HG03575 (cell line): ENCODE data around the gene C1QTNF6.
"Not testable (repeated sequence)": the region's sequence is repeated elsewhere in the genome, so short reads cannot be mapped to it uniquely, and the experiment has no call there.

Experiments used
- ATAC-seq: cut with Tn5 transposase; IDR thresholded peaks from one replicate; pipeline ENCODE4 v1.9.1; 2021; ENCODE audit not compliant: unreplicated experiment, insufficient number of reproducible peaks, low FRiP score; ENCODE audit errors: extremely low read depth

C1QTNF6 gene

DNA sequence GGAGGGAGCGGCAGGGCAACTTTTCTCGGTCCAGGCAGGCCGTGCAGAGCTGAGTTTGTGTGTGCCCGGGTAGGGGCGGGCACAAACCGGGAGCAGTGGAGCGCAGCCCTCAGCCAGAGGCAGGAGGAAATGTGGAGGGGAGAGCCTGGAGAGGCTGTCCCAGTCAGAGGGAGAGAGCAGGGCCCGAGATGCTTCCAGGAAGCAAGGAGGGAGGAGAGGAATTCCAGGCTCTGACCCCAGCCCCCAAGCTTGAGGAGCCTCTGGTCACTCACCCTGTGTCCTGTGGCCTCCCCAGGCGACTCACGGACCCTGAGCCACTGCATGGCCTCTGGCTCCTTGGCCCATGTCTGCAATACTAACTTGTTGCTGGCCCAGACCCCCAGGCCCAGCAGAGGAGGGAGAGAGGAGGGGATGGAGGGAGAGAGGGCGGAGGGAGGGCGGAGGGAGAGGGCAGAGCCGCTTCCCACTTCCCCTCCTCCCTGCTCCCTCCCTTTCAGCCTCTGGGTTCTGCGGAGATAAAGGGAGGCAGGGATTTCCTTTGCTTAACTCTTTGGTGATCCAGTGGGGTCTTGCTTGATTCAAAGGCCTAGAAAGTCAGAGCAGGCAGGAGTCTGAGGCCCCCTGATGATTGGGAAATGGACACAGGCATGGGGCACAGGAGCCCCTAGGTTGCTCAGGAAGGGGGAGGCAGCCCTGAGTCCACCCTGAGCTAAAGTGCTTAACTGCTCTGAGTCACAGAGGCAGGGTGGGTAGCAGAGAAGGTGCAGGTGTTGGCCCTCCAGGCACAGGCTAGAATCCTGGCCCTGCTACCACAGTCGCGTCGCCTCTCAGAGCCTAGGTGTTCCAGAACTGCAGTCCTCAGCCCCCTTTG lies at the start of gene C1QTNF6:
Gene C1QTNF6 (minus strand): TSS at position 357 of the 871 bp plus-strand sequence. CDS start 34 bp downstream, at position 323.
- ATAC-seq: no peak

DNA sequence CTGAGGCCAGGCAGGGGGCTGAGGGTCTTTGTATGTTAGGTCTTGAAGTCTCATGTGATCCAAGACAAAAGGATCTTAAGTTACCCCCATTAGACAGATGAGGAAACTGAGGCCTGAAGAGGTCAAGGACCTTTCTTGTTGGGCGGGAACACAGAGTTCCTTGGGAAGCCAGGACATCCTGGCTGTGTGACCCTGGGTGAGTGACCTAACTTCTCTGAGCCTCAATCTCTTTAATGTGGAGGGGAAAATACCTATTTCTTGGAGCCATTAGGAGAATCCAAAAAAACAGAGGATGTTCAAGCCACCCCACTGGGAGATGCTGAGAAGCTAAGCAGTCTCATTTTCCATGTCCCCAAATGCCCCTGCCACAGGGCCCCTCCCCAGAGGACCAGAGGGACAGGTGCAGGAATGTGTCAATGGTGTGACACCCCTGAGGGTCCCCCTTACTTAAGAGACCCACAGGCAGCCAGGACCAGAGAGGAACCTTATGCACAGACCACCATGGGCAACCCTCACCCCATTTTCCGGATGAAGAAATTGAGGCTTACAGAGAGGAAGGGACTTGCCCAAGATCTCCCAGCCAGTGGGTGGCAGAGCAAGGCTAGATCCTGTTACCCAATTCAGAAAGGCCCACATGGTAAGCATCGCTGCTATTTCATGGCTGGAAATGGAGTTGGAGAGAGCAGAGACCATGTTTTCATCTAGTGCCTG lies 48.0 kb upstream of the C1QTNF6 start:
- ATAC-seq: no peak

DNA sequence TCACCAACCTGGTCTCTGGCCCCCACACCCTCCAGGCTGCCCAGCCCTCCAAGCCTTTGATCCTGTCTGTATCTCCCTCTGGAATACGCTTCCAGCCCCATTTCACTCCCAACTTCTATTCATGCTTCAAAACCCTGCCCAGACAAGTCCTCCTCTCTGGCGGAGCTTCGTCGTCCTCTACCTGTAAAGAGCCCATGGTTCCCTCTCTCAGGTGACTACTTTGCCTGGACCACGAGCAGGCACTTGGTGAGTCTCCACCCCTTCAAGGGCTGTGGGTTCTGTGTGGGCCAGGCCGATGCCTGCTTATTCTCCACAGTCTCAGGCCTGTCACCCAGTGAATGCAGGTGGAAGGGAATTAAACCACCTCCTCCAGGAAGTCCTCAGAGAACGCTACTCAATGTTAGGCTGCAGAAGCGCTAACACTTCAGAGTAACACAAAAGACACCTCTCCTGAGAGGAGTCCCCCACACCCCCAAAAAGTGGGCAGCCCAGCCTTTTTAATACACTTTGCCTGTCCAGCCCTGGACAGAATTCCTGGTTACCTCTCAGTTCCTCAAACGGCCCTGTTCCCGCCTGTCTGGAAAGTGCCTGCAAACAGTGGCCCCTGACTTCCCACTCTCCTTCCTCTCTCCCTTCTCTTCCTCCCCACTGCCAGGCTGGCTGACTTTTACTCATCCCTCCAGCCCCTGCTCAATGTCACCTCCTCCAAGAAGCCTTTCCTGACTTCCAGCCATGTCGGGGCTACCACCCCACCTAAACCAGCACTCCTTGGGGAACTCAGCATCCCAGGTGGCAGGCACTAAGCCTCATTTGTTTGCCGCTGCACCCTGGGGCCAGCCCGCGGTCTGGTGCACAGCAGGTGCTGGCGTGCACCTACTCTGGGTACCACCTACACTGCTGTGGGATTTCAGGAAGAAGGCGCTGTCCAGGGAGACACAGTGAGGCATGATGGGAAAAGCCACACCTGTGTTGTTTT lies 47.0 kb upstream of the C1QTNF6 start:
- ATAC-seq: no peak

DNA sequence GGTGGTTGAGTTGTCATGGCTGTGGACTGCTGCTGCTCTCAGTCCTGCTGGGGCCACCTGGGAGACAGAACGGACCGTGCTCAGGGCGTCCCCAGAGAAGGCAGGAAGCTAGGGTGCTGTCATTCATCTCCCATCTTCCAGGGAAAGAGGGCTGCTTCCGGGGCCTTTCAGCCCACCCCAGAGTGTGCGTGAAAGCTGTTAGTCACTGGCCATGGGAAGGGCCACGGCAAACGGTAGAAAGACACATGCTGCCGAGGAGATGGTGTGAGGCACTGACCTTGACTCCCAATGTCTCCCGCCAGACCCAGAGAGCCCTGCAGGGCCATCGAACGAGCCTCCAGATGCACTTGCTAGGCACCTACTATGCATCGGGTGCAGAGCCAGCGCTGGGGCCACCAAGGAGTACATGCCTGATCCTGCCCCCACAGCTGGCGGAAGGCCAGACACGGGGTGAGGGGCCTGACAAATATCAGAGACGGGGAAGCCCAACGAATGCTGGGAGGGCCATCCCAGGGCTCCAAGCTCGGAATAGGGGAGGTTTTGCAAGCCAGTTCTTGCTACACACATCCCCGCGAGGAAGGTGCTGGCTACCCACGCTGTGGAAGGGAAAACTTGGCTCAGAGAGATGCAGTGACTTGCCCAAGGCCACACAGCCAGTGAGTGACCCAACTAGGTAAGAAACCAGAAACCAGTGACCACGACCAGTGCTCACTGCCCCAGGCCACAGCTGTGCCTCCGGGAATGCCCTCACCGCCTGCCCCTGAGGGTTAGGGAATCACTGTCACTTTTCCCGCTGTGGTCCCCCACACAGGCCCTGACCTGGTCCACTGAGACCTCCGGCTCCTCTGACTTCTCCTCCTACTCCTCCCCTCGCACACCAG lies 45.9 kb upstream of the C1QTNF6 start:
- no peak for ATAC-seq

DNA sequence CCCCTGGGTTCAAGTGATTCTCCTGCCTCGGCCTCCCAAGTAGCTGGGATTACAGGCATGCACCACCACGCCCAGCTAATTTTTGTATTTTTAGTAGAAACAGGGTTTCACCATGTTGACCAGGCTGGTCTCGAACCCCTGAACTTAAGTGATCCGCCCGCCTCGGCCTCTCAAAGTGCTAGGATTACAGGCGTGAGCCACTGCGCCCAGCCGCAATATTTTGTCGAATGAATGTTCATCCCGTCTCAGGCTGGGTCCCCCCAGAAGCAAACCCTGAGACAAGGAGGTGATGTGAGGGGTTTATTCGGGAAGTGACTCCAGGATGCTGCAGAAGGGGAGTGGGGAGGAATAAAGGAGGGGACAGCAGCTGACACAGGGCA lies 45.3 kb upstream of the C1QTNF6 start:
- ATAC-seq: not testable (repeated sequence)

DNA sequence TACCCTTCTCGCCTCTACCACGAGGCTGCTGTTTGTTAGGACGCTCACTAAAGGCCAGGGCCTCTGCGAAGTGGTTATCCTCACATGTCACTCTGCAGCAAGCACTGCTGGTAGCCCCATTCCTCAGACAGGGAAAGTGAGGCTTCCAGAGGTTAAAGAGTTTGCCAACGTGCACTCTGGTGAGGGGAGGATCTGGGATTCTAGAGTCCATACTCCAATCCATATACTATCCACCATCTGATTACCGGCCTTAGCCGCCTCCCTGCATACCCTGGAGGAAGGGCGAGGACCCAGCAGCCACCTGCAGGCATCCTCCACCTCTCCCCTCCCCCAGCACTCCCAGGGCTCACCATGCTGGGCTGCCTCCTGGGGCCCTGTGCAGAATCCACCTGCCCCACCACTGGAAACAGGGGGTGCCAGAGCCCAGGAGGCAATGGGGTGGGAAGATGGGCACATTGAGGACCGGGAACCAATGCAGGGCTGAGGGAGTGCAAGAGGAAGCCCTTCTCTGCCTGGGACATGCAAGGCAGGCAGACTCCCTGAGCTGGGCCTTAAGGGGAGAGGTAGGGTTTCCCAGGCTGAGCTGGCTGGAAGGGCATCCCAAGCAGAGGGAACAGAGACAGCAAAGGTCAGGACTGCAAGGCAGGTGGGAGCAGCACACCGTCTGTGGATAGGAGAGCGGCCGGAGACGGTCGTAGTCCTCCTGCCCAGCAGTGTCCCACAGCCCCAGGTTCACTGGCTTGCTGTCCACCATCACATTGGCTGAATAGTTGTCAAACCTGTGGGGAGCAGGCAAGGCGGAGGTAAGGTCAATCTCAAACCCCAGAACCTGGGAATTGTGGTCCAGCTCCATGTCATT lies 44.3 kb upstream of the C1QTNF6 start:
- no peak for ATAC-seq

DNA sequence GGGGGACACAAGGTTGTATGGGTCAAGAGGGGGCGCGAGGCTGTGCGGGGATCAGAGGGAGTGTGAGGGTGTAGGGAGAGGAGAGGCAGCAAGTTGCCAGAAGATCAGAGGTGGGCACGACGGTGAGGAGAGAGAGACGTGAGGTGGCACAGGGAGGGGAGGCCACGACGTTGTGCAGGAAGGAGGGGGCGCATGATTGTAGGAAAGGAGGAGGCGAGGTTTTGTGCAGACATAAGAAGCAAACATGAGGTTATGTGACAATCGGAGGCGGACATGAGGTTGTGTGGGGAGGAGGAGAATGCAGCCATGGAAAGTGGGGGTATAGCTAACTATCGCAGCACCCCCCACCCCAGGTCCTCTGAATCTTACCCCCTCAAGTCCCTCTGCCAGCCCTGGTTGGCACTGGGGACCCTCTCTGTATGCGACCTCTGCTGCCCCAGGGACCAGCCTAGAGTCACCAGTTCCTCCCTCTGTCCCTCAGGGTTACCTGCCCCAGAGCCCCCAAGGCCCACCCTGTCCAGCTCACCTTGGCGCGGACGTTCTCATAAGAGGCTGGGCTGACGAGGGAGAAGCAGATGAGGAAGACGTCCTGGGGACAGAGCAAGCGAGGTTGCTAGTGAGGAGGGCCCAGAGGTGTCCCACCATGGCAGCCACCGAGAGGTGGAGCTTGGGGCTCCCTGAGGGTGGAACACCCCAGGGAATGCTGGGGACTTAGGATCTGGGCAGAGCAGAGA lies 43.5 kb upstream of the C1QTNF6 start:
- no peak for ATAC-seq

DNA sequence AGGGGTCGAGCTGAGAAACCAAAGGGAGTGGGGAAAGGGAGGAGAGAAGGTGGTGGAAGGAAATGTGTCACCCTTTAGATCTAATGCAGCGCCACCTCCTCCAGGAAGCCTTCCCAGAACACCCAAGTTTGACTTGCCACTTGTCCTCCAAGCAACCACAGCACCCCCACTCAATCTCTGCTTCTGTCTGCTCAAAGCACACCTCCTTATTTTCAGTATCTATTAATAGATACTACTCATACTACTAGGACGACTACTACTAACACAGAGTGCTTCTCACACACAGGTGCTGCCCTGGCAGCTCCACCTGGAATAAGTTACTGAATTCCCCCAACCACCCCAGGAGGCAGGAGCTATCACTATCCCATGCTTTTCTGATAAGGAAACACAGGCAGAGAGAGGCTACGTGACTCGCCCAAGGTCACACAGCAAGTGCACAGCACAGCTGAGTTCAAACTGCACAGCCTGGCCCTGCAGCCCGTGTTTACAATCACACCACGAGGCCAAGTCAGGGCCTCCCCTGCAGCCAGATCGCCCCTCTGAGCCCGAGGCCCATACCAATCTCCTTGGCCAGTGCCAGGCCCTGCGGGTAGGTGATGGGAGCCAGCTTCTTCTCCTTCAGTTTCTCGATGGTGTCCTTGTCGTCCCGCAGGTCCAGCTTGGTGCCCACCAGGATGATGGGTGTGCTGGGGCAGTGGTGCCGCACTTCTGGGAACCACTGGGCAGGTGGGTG lies 42.8 kb upstream of the C1QTNF6 start:
- ATAC-seq: no peak

DNA sequence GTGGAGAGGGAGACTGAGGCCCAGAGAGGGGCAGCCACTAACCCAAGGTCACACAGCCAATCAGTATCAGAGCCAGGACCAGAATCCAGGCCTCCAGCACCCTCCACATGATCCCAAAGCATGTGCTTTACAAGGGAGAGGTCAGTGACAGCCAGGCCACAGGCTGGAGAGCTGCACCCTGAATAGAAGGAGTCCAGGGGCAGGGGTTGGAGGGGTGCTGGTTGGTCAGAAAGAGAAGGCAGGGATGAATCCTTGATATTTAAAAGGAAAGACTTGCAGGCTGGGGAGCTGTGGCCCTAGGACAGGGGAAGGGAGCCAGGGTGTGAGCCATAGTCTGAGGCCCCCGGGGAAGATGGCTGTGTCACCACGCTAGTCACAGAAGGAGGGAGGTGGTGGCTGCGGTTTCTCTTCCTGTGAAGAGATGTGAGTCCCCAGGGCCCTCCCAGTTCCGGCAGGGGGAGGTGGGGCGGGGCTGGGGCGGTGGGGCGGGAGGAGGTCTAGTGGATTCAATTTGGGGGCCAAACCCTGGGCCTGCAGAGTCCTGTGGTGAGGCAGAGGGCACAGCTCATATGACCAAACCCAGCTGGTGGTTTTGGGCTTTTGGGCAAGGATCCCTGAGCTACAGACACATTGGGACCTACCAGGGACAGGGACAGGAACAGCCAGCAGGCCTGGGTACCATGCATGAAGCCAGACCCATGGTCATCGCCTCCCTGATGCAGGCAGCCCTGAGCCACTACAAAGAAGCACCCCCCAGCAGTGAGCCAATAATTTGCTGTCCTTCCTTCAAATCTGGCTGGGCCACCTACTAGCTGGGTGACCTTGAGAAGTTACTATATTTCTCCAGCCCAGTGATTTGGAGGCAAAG lies 42.0 kb upstream of the C1QTNF6 start:
- ATAC-seq: no peak

DNA sequence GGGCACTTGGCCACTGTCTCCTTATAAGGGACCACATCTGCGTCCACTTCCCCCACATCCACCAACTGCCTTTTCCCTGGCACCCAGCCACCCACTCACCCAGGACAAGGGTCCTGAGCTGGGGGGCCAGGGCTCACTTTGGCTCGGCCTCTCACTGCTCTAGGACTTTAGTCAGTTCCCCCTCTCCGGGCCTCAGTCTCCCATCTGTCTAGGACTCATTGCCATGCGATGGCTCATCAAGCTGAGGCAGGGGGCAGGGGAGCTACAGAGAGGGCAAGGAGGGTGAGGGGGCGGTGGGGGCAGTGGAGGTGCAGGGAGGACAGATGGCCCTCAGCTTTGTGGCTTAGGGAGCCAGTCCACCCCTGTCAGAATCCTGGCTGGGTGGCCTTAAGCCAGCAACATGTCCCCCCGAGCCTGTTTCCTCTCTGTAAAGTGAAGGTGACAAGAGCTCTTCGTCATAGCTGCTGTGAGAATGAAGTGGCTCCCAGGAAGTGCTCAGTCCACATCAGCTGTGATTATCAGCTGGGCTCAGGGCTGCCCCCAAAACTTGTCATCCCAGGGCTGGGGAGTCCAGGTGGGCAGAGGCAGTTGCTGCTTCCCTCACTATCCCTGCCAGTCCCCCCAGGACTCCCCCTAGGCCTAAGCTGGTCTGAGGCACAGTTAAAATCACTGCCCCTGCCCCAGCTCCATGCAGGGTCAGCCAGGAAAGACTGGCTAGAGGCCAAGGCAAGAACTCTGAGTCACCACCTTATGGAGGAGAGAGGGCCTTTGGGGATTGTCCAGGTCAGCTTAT lies 41.2 kb upstream of the C1QTNF6 start:
- ATAC-seq: no peak

DNA sequence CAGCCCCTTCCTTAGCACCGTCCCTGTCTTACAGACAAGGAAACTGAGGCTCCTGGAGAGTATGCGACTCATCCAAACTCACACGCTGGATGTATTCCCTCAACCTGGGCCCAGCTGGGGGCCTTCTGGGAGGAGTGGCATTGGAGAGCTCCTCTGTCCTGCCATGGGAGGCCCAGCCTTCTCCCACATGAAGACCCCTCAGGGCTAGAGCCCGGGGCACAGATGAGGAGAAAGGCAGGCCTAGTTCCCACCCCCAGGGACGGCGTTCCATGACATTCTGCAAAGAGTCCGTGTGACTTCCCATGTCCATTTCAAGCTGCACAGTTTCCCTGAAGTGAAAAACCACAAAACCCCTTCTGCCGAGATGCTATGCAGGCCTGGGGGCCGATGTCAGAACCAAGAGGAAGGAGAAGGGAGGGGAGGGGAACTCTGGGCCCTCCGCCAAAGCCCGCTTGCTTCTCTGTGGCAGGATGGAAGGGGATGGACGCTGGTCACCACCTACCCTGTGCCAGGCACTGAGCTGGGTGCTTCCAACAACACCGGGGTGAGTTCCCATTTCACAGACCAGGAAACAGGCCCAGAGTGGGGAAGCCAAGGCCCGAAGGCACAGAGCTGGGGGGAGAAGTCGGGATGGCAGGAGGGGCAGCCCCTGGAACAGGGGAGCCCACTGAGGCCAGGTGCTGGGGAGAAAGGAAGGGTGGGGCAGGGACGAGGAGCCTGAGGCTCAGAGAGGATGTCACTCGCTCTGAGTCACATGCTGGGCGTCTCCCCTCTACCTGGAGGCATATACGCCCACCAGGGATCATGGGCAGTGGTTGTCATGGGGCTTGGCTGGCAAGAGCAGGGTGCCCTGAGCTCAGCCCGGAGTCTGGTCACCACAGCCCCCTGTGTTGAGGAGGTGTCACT lies 40.3 kb upstream of the C1QTNF6 start:
- ATAC-seq: no peak

DNA sequence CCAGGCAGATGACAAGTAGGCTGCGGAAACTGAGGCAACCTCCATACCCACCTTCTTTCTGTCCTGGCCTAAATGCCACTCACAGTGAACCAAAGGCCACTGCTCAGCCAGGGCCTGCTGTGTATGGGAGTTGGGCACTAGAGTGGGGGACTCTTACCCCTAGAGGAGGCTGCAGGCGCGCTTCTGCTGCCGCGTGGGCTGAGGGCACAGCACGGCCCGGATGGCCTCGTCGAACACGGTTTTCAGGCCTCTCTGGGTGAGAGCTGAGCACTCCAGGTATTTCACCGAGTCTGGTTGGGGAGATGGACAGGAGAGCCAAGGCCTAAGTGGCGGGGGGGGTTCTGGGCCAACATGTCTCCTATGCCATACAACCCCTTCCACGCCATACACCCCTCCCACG lies 38.5 kb upstream of the C1QTNF6 start:
- ATAC-seq: no peak

DNA sequence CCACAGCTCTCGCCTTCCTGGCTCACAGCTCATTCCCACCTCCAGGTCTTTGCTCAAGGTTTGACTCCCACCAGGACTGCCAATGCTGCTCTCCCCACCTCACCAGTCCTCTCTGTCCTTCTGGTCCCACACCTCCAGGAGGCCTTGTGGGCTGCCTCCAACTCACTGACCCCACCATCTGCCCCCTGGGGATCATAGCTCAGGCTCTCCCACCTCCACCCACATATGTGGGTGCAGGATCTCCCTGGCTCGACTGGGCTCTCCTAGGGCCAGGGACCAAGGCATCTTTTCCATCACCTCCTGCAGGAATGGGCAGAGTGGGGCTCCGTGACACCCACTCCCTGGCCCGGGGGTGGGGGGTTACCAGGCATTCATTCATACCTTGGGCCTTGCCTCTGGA lies 38.0 kb upstream of the C1QTNF6 start:
- no peak for ATAC-seq

DNA sequence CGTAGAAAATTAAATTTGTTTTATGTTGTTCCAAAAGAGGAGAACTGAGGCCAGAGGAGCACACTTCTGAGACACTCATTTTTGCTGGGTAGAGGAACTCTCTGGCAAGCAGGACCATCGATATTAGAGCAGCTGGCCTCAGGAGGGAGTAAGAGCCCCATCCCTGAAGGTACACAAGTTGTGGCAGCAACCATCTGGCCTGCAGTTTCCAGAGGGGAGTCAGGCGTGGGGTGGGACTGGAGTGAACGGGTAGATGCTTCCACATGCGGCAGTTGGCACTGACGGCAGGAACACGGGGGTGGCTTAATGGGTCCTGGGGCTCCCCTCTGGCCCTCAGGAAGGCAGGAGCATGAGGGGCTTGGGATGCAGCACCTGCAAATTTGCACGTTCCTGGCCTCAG lies 37.4 kb upstream of the C1QTNF6 start:
- no peak for ATAC-seq
